K562 (cell line): ENCODE results near the gene FOXA3. TPM values are rescaled to one million over a fixed set of nuclear protein-coding genes. Genes with fewer than 3 reads are reported as not detected.

Experiments
- ARID1B ChIP-seq: fragments of 450-650 bp; IDR thresholded peaks from 2 replicates; pipeline ENCODE4 v1.6.1; 2016; ENCODE audit warnings: antibody characterized with exemption, mild to moderate bottlenecking, inconsistent platforms
- CREBBP ChIP-seq: IDR thresholded peaks from one replicate; pipeline ENCODE4 v1.6.1; 2012; ENCODE audit warnings: low read depth, mild to moderate bottlenecking, control low read depth, inconsistent platforms, low read length
- PHF20 ChIP-seq: fragments of 450-650 bp; IDR thresholded peaks from 2 replicates; pipeline ENCODE4 v1.6.1; 2018; ENCODE audit not compliant: partially characterized antibody
- PURB ChIP-seq: sonication (generic); formaldehyde crosslinking; IDR thresholded peaks from 2 replicates; pipeline ENCODE4 v1.9.0; 2021; ENCODE audit warnings: low read depth, mild to moderate bottlenecking, missing genetic modification reagents
- RB1 ChIP-seq: fragments of 450-650 bp; IDR thresholded peaks from 2 replicates; pipeline ENCODE4 v1.6.1; 2017; ENCODE audit warnings: low read depth, mild to moderate bottlenecking
- TRIM24 ChIP-seq, 2 experiments: fragments of 450-650 bp; IDR thresholded peaks; 2 replicates each; pipeline ENCODE4 v1.6.1; 2016
- YY1 ChIP-seq, 3 experiments: IDR thresholded peaks; 2 replicates each; pipeline ENCODE4 v1.6.1; 2011; ENCODE audit warnings: low read length in 2 of 3, mild to moderate bottlenecking in 2 of 3, moderate library complexity in 2 of 3, borderline replicate concordance in 1 of 3, control low read depth in 1 of 3, low read depth in 1 of 3; ENCODE audit not compliant: insufficient read depth in 3 of 3, insufficient replicate concordance in 2 of 3, control insufficient read depth in 1 of 3, insufficient read length in 1 of 3; ENCODE audit errors: extremely low read depth in 1 of 3
- ZNF174 ChIP-seq: fragments of 250-450 bp; sonication (Bioruptor Pico); IDR thresholded peaks from 2 replicates; pipeline ENCODE4 v1.4.0; 2020; ENCODE audit warnings: mild to moderate bottlenecking
- ZNF324 ChIP-seq: fragments of 250-450 bp; sonication (Bioruptor Pico); IDR thresholded peaks from 2 replicates; pipeline ENCODE4 v1.4.0; 2020; ENCODE audit warnings: mild to moderate bottlenecking
- ZNF445 ChIP-seq: fragments of 250-450 bp; sonication (Bioruptor Pico); IDR thresholded peaks from 2 replicates; pipeline ENCODE4 v1.4.0; 2020; ENCODE audit warnings: low read depth, mild to moderate bottlenecking, moderate library complexity
- polyA plus RNA-seq, 8 experiments: library from polyadenylated mRNA; depleted of rRNA in 4 of 8; stranded (reverse) in 5 of 8; unstranded in 3 of 8; fragments of >200 nt; fragmentation: Nextera tagmentation in 2 of 8; fragmentation: Illumina TruSeq in 1 of 8; extraction: Ambion mirVana in 2 of 8; extraction: Trizol in 1 of 8; gene quantifications; 2 replicates each; pipeline versions ENCODE4 v1.2.1 to v1.2.3, GENCODE V29; 2011 to 2014; ENCODE audit warnings: inconsistent platforms in 1 of 8, missing spikeins in 1 of 8
- total RNA-seq, 7 experiments: library from RNA; depleted of rRNA in 6 of 7; stranded (reverse); fragments of >200 nt in 6 of 7; fragmentation: Illumina TruSeq in 2 of 7; extraction: Trizol in 2 of 7; gene quantifications; 2 replicates each; pipeline versions ENCODE4 v1.2.1 to v1.2.3, GENCODE V29; 2011 to 2021; ENCODE audit warnings: low replicate concordance in 1 of 7
- TF ChIP-seq, protein P1 (sequence below), 2 experiments: IDR thresholded peaks; 2 replicates each; pipeline ENCODE4 v1.6.1; 2011; ENCODE audit warnings: borderline replicate concordance in 1 of 2, control low read depth in 1 of 2, low read depth in 1 of 2, low read length in 1 of 2, mild to moderate bottlenecking in 1 of 2, mixed read lengths in 1 of 2, moderate library complexity in 1 of 2; ENCODE audit not compliant: insufficient read depth in 1 of 2, insufficient read length in 1 of 2, poor library complexity in 1 of 2, severe bottlenecking in 1 of 2; ENCODE audit errors: extremely low read depth in 1 of 2
- TF ChIP-seq, protein P2 (sequence below): sonication (generic); formaldehyde crosslinking; IDR thresholded peaks from 2 replicates; pipeline ENCODE4 v1.8.0; 2023; ENCODE audit warnings: mild to moderate bottlenecking, missing genetic modification reagents
- TF ChIP-seq, protein P3 (sequence below): fragments of 250-450 bp; sonication (Bioruptor Pico); IDR thresholded peaks from 2 replicates; pipeline ENCODE4 v1.9.0; 2021; ENCODE audit warnings: mild to moderate bottlenecking, inconsistent platforms
- TF ChIP-seq, protein P4 (sequence below), 2 experiments: fragments of 450-650 bp; conservative IDR thresholded peaks; 2 replicates each; pipeline ENCODE4 v1.6.1; 2017; ENCODE audit warnings: mild to moderate bottlenecking in 2 of 2, moderate library complexity in 2 of 2
- TF ChIP-seq, protein P5 (sequence below), 2 experiments: fragments of 450-650 bp in 1 of 2; IDR thresholded peaks; 2 replicates each; pipeline ENCODE4 v1.6.1; 2011 to 2017; ENCODE audit warnings: low read depth in 2 of 2, antibody characterized with exemption in 1 of 2, borderline replicate concordance in 1 of 2, low read length in 1 of 2, mild to moderate bottlenecking in 1 of 2, mixed read lengths in 1 of 2; ENCODE audit not compliant: control insufficient read depth in 1 of 2

Gene FOXA3
- total and polyA plus RNA-seq, 9 of the 15 experiments (the other 6 are each of a cell fraction or from before 2014, with no cell fraction given): 1.3 to 15.5 (median 4.7) TPM

DNA sequence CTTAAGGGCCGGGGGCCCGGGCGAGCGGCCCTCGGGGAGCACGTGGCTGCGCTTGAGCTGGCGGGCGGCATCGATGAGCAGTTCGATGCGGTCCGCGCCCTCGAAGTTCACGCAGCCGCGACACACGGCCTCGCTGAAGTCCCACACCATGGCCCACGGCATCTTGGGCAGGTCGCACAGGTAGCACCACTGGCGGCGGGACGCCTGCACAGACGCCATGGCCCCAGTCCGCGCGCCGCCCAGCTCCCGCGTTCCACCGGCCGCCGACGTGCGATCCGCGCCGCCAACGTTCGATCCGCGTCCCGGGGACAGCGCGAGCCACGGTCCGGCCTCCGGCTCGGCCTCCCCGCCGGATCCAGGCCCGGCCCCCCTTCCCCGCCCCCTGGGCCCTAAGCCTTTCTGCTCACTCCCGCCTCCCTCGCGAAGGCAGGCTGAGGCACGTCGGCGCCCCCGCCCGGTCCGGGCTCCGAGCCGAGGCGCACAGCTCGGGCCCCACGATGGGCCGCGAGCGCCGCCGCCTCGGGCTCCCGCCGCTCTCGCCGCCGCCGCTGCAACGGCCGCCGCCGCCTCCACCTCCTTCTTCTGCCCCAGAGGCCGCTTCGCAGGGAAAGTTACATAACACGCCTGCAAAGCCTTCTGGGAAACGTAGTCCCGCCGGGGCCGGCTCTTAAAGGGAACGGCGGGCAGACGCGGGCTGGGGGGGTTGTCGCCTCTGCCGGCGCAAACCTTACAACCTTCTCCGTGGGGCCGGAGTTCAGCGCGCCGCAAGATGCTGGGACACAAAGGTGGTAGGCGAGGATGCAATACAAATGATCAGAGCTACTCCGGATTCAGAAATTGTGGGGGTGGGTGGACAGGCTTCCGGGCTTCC is 21.7 kb downstream of the FOXA3 start, which contains the start of gene IRF2BP1 (continued):
- TF ChIP-seq ZNF174 (CRISPR knock-in tag) (no peak), ARID1B (no peak), ZNF445 (no peak), PHF20 (peak; percentile 14), RB1 (peak; percentile 45), ZNF324 (CRISPR knock-in tag) (no peak), PURB (CRISPR knock-in tag) (no peak), CREBBP (no peak), YY1 (IDR thresholded peaks at IDR 0.05; ENCODE audit: borderline replicate concordance in 1 of 3, control insufficient read depth in 1 of 3, extremely low read depth in 1 of 3, insufficient read depth in 3 of 3, insufficient read length in 1 of 3, insufficient replicate concordance in 2 of 3, low read depth in 1 of 3, low read length in 2 of 3) (peak in 2 of 3 experiments; percentile 41 to 45), TRIM24 (IDR thresholded peaks at IDR 0.05) (peak in 1 of 2 experiments; percentile 18; a peak in 1 of 4 replicates)
- TF ChIP-seq, protein P1, sequence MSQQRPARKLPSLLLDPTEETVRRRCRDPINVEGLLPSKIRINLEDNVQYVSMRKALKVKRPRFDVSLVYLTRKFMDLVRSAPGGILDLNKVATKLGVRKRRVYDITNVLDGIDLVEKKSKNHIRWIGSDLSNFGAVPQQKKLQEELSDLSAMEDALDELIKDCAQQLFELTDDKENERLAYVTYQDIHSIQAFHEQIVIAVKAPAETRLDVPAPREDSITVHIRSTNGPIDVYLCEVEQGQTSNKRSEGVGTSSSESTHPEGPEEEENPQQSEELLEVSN (IDR thresholded peaks at IDR 0.05; ENCODE audit: borderline replicate concordance in 1 of 2, extremely low read depth in 1 of 2, insufficient read depth in 1 of 2, insufficient read length in 1 of 2, low read depth in 1 of 2, low read length in 1 of 2, poor library complexity in 1 of 2, severe bottlenecking in 1 of 2): peak; percentile 85 to 88
- TF ChIP-seq, protein P2, sequence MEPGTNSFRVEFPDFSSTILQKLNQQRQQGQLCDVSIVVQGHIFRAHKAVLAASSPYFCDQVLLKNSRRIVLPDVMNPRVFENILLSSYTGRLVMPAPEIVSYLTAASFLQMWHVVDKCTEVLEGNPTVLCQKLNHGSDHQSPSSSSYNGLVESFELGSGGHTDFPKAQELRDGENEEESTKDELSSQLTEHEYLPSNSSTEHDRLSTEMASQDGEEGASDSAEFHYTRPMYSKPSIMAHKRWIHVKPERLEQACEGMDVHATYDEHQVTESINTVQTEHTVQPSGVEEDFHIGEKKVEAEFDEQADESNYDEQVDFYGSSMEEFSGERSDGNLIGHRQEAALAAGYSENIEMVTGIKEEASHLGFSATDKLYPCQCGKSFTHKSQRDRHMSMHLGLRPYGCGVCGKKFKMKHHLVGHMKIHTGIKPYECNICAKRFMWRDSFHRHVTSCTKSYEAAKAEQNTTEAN (CRISPR knock-in tag): no peak
- TF ChIP-seq, protein P3, sequence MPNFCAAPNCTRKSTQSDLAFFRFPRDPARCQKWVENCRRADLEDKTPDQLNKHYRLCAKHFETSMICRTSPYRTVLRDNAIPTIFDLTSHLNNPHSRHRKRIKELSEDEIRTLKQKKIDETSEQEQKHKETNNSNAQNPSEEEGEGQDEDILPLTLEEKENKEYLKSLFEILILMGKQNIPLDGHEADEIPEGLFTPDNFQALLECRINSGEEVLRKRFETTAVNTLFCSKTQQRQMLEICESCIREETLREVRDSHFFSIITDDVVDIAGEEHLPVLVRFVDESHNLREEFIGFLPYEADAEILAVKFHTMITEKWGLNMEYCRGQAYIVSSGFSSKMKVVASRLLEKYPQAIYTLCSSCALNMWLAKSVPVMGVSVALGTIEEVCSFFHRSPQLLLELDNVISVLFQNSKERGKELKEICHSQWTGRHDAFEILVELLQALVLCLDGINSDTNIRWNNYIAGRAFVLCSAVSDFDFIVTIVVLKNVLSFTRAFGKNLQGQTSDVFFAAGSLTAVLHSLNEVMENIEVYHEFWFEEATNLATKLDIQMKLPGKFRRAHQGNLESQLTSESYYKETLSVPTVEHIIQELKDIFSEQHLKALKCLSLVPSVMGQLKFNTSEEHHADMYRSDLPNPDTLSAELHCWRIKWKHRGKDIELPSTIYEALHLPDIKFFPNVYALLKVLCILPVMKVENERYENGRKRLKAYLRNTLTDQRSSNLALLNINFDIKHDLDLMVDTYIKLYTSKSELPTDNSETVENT: peak; percentile 52; the same call in 1 of the 2 replicates
- TF ChIP-seq, protein P4, sequence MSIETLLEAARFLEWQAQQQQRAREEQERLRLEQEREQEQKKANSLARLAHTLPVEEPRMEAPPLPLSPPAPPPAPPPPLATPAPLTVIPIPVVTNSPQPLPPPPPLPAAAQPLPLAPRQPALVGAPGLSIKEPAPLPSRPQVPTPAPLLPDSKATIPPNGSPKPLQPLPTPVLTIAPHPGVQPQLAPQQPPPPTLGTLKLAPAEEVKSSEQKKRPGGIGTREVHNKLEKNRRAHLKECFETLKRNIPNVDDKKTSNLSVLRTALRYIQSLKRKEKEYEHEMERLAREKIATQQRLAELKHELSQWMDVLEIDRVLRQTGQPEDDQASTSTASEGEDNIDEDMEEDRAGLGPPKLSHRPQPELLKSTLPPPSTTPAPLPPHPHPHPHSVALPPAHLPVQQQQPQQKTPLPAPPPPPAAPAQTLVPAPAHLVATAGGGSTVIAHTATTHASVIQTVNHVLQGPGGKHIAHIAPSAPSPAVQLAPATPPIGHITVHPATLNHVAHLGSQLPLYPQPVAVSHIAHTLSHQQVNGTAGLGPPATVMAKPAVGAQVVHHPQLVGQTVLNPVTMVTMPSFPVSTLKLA (conservative IDR thresholded peaks at IDR 0.05): peak in 1 of 2 experiments; percentile 29; a peak in 1 of 4 replicates
- TF ChIP-seq, protein P5, sequence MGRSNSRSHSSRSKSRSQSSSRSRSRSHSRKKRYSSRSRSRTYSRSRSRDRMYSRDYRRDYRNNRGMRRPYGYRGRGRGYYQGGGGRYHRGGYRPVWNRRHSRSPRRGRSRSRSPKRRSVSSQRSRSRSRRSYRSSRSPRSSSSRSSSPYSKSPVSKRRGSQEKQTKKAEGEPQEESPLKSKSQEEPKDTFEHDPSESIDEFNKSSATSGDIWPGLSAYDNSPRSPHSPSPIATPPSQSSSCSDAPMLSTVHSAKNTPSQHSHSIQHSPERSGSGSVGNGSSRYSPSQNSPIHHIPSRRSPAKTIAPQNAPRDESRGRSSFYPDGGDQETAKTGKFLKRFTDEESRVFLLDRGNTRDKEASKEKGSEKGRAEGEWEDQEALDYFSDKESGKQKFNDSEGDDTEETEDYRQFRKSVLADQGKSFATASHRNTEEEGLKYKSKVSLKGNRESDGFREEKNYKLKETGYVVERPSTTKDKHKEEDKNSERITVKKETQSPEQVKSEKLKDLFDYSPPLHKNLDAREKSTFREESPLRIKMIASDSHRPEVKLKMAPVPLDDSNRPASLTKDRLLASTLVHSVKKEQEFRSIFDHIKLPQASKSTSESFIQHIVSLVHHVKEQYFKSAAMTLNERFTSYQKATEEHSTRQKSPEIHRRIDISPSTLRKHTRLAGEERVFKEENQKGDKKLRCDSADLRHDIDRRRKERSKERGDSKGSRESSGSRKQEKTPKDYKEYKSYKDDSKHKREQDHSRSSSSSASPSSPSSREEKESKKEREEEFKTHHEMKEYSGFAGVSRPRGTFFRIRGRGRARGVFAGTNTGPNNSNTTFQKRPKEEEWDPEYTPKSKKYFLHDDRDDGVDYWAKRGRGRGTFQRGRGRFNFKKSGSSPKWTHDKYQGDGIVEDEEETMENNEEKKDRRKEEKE (IDR thresholded peaks at IDR 0.05; ENCODE audit: borderline replicate concordance in 1 of 2, control insufficient read depth in 1 of 2, low read depth in 2 of 2, low read length in 1 of 2): no peak
